Keratinocyte (primary cell): ENCODE results near the gene CDIPT. TPM values are rescaled to one million over a fixed set of nuclear protein-coding genes. Genes with fewer than 3 reads are reported as not detected.
"Not testable (repeated sequence)": the region's sequence is repeated elsewhere in the genome, so short reads cannot be mapped to it uniquely, and the experiment has no call there.

Experiments used
- DNase-seq: peaks from one replicate; pipeline ENCODE4 v3.0.0-alpha.2; 2011; ENCODE audit warnings: low read depth, missing footprints, low spot score
- FAIRE-seq: peaks from 2 replicates; lab custom pipeline; 2011; peaks lifted over from hg19 to GRCh38; lab: Jason Lieb, UNC
- H2AFZ ChIP-seq: 2 replicates; pipeline ENCODE4 v1.6.0; 2012; ENCODE audit warnings: low read length, control low read depth, inconsistent platforms; ENCODE audit not compliant: control insufficient read depth
- H3K27ac ChIP-seq: 2 replicates; pipeline ENCODE4 v1.5.1; 2011; ENCODE audit warnings: low read length; ENCODE audit not compliant: control insufficient read depth, insufficient read depth
- H3K27me3 ChIP-seq: 3 replicates; pipeline ENCODE4 v1.6.0; 2011; ENCODE audit warnings: low read length; ENCODE audit not compliant: control insufficient read depth, insufficient read depth; ENCODE audit errors: extremely low read depth
- H3K36me3 ChIP-seq, 2 experiments: 2 replicates in 1 of 2; 3 replicates in 1 of 2; pipeline ENCODE4 v1.5.1; 2011; ENCODE audit warnings: low read length in 2 of 2, mild to moderate bottlenecking in 1 of 2; ENCODE audit not compliant: control insufficient read depth in 2 of 2, insufficient read depth in 2 of 2; ENCODE audit errors: extremely low read depth in 1 of 2
- H3K4me1 ChIP-seq: 3 replicates; pipeline ENCODE4 v1.5.1; 2011; ENCODE audit warnings: low read length; ENCODE audit not compliant: control insufficient read depth, insufficient read depth; ENCODE audit errors: extremely low read depth
- H3K4me2 ChIP-seq: 3 replicates; pipeline ENCODE4 v1.6.0; 2011; ENCODE audit warnings: low read depth, low read length; ENCODE audit not compliant: control insufficient read depth, insufficient read depth; ENCODE audit errors: extremely low read depth
- H3K4me3 ChIP-seq, 3 experiments: fragments of 200-600 bp in 1 of 3; sonication (generic) in 1 of 3; 2 replicates in 2 of 3; 3 replicates in 1 of 3; pipeline ENCODE4 v1.5.1; 2011 to 2016; ENCODE audit warnings: low read length in 3 of 3, mild to moderate bottlenecking in 3 of 3, control low read depth in 2 of 3, inconsistent platforms in 1 of 3, low read depth in 1 of 3, mixed read lengths in 1 of 3, mixed run types in 1 of 3, moderate library complexity in 1 of 3; ENCODE audit not compliant: control insufficient read depth in 2 of 3, insufficient read depth in 2 of 3; ENCODE audit errors: extremely low read depth in 1 of 3
- H3K79me2 ChIP-seq: 2 replicates; pipeline ENCODE4 v1.6.0; 2012; ENCODE audit warnings: low read length; ENCODE audit not compliant: control insufficient read depth, insufficient read depth
- H3K9ac ChIP-seq: 3 replicates; pipeline ENCODE4 v1.6.0; 2011; ENCODE audit warnings: low read length; ENCODE audit not compliant: control insufficient read depth, insufficient read depth; ENCODE audit errors: extremely low read depth
- H3K9me1 ChIP-seq: 3 replicates; pipeline ENCODE4 v1.6.0; 2011; ENCODE audit warnings: low read length; ENCODE audit not compliant: control insufficient read depth, insufficient read depth; ENCODE audit errors: extremely low read depth
- H3K9me3 ChIP-seq: 2 replicates; pipeline ENCODE4 v1.5.1; 2012; ENCODE audit warnings: low read depth, low read length; ENCODE audit not compliant: control insufficient read depth
- H4K20me1 ChIP-seq: 3 replicates; pipeline ENCODE4 v1.6.0; 2011; ENCODE audit warnings: low read length; ENCODE audit not compliant: control insufficient read depth, insufficient read depth; ENCODE audit errors: extremely low read depth
- EZH2 ChIP-seq: IDR thresholded peaks from one replicate; pipeline ENCODE4 v1.6.1; 2012; ENCODE audit warnings: inconsistent platforms, mild to moderate bottlenecking, low read length, moderate library complexity
- dilution Hi-C: fragments of 300-500 bp; cut with MboI; formaldehyde crosslinking; loops from one replicate; pipeline ENCODE4 v1.7.0; 2020; ENCODE audit warnings: low sequenced_read_pairs; ENCODE audit not compliant: extremely low pct_ligation_motif_present
- polyA plus RNA-seq, 5 experiments: library from polyadenylated mRNA; depleted of rRNA in 3 of 5; stranded (reverse) in 3 of 5; stranded (forward) in 1 of 5; unstranded in 1 of 5; fragments of >200 nt; gene quantifications; 1 replicate in 1 of 5; 2 replicates in 3 of 5; 3 replicates in 1 of 5; pipeline versions ENCODE4 v1.2.1 to v1.2.3, GENCODE V29; 2011 to 2012; ENCODE audit warnings: missing spikeins in 2 of 5, low read depth in 1 of 5, low replicate concordance in 1 of 5
- TF ChIP-seq, protein P1 (sequence below), 3 experiments: IDR thresholded peaks in 1 of 3; conservative IDR thresholded peaks in 1 of 3; optimal IDR thresholded peaks in 1 of 3; 2 replicates in 2 of 3; 3 replicates in 1 of 3; pipeline versions ENCODE3 to v1.5.1; 2011; ENCODE audit warnings: low read length in 3 of 3, mild to moderate bottlenecking in 3 of 3, moderate library complexity in 2 of 3, control low read depth in 1 of 3, inconsistent platforms in 1 of 3; ENCODE audit not compliant: insufficient read depth in 2 of 3; ENCODE audit errors: extremely low read depth in 1 of 3

Gene CDIPT
- polyA plus RNA-seq, 1 donor (not counting 4 experiments of a cell fraction or from before 2014, with no cell fraction given) = 49.5 TPM

DNA sequence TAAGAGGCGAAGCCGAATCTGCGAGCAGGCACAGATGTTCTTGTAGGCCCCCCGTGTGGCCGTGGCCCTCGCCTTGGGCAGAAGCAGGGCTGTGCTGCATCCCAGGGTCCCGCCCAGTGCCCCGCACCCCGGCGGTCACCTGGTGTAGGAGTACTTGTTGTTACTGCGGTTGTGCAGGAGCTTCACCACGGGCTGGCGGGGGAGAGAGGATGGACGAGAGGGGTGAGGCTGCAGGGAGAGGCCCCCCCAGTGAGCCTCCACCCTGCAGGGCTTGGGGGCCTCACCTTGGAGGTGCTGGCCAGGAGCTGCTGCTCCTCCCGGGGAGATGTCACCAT is 48.6 kb upstream of the CDIPT start:
- H3K27ac ChIP-seq = no peak overlapping the region
- no peak for DNase-seq
- no peaks in the 10 kb centered on the region for H3K9me3 ChIP-seq
- TF ChIP-seq EZH2 = no peak
- TF ChIP-seq, protein P1, sequence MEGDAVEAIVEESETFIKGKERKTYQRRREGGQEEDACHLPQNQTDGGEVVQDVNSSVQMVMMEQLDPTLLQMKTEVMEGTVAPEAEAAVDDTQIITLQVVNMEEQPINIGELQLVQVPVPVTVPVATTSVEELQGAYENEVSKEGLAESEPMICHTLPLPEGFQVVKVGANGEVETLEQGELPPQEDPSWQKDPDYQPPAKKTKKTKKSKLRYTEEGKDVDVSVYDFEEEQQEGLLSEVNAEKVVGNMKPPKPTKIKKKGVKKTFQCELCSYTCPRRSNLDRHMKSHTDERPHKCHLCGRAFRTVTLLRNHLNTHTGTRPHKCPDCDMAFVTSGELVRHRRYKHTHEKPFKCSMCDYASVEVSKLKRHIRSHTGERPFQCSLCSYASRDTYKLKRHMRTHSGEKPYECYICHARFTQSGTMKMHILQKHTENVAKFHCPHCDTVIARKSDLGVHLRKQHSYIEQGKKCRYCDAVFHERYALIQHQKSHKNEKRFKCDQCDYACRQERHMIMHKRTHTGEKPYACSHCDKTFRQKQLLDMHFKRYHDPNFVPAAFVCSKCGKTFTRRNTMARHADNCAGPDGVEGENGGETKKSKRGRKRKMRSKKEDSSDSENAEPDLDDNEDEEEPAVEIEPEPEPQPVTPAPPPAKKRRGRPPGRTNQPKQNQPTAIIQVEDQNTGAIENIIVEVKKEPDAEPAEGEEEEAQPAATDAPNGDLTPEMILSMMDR (optimal IDR thresholded peaks at IDR 0.05 in 1 of 3, IDR thresholded peaks at IDR 0.05 in 1 of 3, conservative IDR thresholded peaks at IDR 0.05 in 1 of 3; ENCODE audit: extremely low read depth in 1 of 3, insufficient read depth in 2 of 3, low read length in 3 of 3) = no peak
- no peak overlapping the region for H3K4me2 ChIP-seq
- peaks cover 0 to 5% of the 10 kb centered on the region in 2 experiments for H3K36me3 ChIP-seq
- no peak overlapping the region for H3K4me3 ChIP-seq
- no peak overlapping the region for H3K9ac ChIP-seq
- no peaks in the 10 kb centered on the region for H3K79me2 ChIP-seq
- H3K9me1 ChIP-seq = no peaks in the 10 kb centered on the region
- H4K20me1 ChIP-seq = no peaks in the 10 kb centered on the region
- H3K4me1 ChIP-seq = no peaks in the 10 kb centered on the region
- H3K27me3 ChIP-seq = no peaks in the 10 kb centered on the region
- no peak overlapping the region for H2AFZ ChIP-seq
- no peak for FAIRE-seq
- dilution Hi-C loops = no loop called here

DNA sequence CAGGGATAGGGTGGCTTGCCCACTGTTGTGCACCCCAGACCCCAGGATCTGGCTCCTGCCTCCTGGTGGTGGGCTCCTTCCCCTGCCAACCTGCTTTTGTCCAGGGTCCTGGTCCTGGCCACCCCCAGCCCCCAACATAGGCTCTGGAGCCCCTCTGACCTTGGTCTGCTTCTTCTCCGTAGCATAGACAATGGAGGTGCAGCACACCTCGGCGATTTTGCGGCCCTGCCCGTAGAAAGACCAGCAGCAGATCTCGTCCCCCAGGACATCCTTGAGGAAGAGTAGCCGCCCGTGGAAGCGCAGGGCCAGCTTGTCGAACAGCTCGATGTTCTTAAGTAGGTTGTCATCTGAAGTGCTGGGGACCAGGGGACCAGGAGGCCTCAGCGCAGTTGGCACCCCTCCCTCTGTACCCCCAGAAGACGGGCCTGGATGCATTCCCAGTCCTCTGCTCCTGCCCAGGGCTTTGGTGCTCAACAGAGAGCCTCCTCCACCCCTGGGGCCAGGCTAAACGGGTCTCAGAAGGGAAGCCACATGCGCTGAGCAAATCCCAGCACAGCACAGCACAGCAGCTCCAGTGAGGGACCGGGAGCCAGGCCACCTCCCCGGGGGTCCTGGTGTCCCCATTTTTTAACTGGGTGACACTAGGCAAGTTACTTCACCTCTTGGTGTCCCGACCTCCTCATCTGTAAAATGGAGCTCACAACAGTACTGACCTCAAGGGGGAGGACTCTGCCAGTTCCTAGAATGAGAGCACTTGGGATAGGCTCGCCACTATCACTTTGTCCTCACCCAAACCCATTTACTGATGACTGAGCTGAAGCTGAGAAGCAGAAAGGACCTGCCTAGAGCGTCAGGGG is 48.0 kb upstream of the CDIPT start:
- no peaks in the 10 kb centered on the region for H3K4me1 ChIP-seq
- TF ChIP-seq EZH2 = no peak
- TF ChIP-seq, protein P1 (optimal IDR thresholded peaks at IDR 0.05 in 1 of 3, IDR thresholded peaks at IDR 0.05 in 1 of 3, conservative IDR thresholded peaks at IDR 0.05 in 1 of 3; ENCODE audit: extremely low read depth in 1 of 3, insufficient read depth in 2 of 3, low read length in 3 of 3) = no peak
- H3K9me3 ChIP-seq = no peaks in the 10 kb centered on the region
- no peaks in the 10 kb centered on the region for H3K27me3 ChIP-seq
- H4K20me1 ChIP-seq = no peaks in the 10 kb centered on the region
- no peak overlapping the region for H3K27ac ChIP-seq
- DNase-seq (no peak), FAIRE-seq (no peak)
- no peak overlapping the region for H3K4me3 ChIP-seq
- H2AFZ ChIP-seq = no peak overlapping the region
- H3K9me1 ChIP-seq = no peaks in the 10 kb centered on the region
- H3K79me2 ChIP-seq = no peaks in the 10 kb centered on the region
- no peak overlapping the region for H3K9ac ChIP-seq
- H3K36me3 ChIP-seq = peaks cover 0 to 5% of the 10 kb centered on the region in 2 experiments
- dilution Hi-C loops = no loop called here
- no peak overlapping the region for H3K4me2 ChIP-seq

DNA sequence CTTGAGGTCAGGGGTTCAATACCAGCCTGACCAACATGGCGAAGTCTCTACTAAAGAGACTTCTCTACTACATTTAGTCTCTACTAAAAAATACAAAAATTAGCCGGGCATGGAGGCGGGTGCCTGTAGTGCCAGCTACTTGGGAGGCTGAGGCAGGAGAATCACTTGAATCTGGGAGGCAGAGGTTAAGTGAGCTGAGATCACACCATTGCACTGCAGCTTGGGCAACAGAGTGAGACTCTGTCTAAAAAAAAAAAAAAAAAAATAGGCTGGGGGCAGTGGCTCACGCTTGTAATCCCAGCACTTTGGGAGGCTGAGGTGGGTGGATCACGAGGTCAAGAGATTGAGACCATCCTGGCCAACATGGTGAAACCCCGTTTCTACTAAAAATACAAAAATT is 46.8 kb upstream of the CDIPT start:
- H3K9me1 ChIP-seq, FAIRE-seq, H3K4me2 ChIP-seq, H3K4me1 ChIP-seq, H3K36me3 ChIP-seq, H3K9ac ChIP-seq, DNase-seq, H3K9me3 ChIP-seq, H3K27ac ChIP-seq, H3K4me3 ChIP-seq, H4K20me1 ChIP-seq, H3K79me2 ChIP-seq, dilution Hi-C loops, H2AFZ ChIP-seq, H3K27me3 ChIP-seq: not testable (repeated sequence)
